T-helper 1 cell treated with Interleukin-12 subunit alpha and Interleukin-12 subunit beta and Interleukin-4 antibody, amounts not matched to agents 30 μg/mL and 1 μg/mL, for 36 hours (primary cell): ENCODE results near the gene EPB41L2.

Experiments
- H3K27ac Mint-ChIP-seq: one replicate; pipeline ENCODE4 v1.8.0; 2021; ENCODE audit warnings: mild to moderate bottlenecking, mixed read lengths
- H3K27me3 Mint-ChIP-seq: one replicate; pipeline ENCODE4 v1.8.0; 2021; ENCODE audit warnings: low read depth, mixed read lengths
- H3K36me3 Mint-ChIP-seq: one replicate; pipeline ENCODE4 v1.8.0; 2021; ENCODE audit warnings: low read depth, mixed read lengths
- H3K4me1 Mint-ChIP-seq: one replicate; pipeline ENCODE4 v1.8.0; 2021; ENCODE audit warnings: low read depth, mixed read lengths
- H3K4me3 Mint-ChIP-seq: one replicate; pipeline ENCODE4 v1.8.0; 2021; ENCODE audit warnings: mild to moderate bottlenecking, moderate library complexity, mixed read lengths
- H3K9me3 Mint-ChIP-seq: one replicate; pipeline ENCODE4 v1.8.0; 2021; ENCODE audit warnings: mixed read lengths

The EPB41L2 gene

DNA sequence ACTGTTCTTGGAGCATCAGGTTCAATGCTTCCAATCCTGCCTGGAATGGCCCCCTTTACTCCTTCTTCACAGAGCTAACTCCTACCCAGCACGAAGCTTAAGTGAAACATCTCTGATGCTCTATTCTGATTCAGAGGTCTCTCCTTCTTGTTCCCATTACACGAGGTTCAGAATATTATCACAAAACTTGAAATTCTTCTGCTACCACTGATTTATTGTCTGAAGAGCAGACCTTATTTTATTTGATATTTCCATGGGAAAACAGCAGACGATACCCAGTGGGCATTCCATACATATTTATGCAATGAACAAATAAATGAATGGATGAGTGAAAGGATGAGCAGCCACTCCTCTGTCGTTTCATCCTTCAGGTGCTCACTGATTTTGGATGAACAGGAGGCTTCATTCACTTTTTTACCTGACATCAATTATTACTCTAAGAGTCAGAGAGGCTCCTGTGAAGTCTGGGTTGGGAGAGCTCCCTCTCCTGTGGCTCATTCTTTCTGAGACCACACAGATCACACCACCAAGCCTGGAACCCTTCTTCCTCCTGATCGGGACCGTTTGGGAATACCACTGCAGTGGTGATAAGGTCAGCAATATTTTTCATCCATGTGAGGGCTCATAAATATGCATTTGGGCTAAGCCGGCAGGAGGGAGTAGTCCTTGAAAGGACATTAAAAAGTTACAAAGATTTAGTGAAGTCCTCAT lies 210.0 kb downstream of the EPB41L2 start:
- Mint-ChIP-seq H3K27ac (no peak overlapping the region), H3K9me3 (no peaks in the 10 kb centered on the region), H3K27me3 (no peaks in the 10 kb centered on the region), H3K4me1 (peaks cover 4% of the 10 kb centered on the region), H3K4me3 (no peak overlapping the region), H3K36me3 (no peaks in the 10 kb centered on the region)

DNA sequence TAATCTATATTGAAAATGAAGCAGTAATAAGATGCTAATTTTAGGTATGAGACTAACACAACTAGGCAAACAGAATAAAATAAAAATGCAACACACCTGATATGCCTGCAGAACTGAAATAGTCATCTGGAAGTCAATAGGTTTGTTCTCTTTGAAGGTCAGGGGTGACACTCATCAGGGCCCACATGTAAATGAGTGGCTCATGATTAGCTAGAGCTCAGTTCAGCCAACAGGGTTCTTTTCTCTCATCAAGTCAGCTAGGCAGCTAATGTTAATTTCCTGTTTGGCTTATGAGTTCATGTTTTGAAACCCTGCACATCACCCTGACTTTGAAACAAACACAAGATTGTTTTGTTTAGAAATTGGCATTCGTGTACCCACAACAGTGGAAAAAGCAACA lies 212.0 kb downstream of the EPB41L2 start:
- Mint-ChIP-seq H3K36me3 (no peaks in the 10 kb centered on the region), H3K4me1 (peaks cover 4% of the 10 kb centered on the region), H3K27me3 (no peaks in the 10 kb centered on the region), H3K9me3 (no peaks in the 10 kb centered on the region), H3K27ac (no peak overlapping the region), H3K4me3 (no peak overlapping the region)

DNA sequence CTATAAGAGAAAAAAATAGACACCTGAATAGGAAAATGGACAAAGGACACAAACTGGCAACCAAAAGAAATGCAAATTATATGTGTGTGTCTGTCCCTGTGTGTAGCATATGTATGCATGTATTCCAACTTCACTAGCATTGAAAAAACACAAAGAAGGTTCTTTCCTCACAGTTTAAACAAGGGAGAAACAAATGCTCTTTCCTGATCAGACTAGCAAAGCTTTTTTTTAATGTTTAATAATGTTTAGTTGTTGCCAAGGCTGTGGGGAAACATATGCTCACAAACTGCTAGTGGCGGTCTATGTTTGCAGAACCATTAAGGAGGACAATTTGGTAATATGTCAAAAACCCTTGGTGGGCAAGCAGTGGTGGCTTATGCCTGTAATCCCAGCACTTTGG lies 213.5 kb downstream of the EPB41L2 start:
- Mint-ChIP-seq H3K9me3 (no peaks in the 10 kb centered on the region), H3K27me3 (no peaks in the 10 kb centered on the region), H3K27ac (no peak overlapping the region), H3K4me3 (no peak overlapping the region), H3K4me1 (peaks cover 4% of the 10 kb centered on the region), H3K36me3 (no peaks in the 10 kb centered on the region)

DNA sequence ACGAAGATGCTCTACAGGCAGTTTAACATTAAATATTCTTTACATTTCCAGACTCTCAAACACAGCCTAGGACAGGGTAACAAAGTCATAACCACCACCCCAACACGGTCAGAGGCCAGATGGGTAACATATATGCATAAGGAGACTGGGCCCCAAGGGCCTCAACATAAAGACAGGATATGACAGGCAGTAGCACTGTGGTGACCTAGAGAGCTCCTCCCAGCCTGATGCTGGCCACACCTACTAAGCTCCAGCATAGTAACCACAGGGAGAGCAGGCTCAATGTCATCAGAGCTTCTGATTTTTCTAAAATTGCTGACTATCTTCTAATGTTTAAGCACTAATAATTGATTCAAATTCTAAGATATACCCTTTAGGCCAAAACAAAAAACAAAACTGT lies 214.1 kb downstream of the EPB41L2 start:
- Mint-ChIP-seq H3K27ac (no peak overlapping the region), H3K36me3 (no peaks in the 10 kb centered on the region), H3K27me3 (no peaks in the 10 kb centered on the region), H3K4me1 (peaks cover 4% of the 10 kb centered on the region), H3K9me3 (no peaks in the 10 kb centered on the region), H3K4me3 (no peak overlapping the region)

DNA sequence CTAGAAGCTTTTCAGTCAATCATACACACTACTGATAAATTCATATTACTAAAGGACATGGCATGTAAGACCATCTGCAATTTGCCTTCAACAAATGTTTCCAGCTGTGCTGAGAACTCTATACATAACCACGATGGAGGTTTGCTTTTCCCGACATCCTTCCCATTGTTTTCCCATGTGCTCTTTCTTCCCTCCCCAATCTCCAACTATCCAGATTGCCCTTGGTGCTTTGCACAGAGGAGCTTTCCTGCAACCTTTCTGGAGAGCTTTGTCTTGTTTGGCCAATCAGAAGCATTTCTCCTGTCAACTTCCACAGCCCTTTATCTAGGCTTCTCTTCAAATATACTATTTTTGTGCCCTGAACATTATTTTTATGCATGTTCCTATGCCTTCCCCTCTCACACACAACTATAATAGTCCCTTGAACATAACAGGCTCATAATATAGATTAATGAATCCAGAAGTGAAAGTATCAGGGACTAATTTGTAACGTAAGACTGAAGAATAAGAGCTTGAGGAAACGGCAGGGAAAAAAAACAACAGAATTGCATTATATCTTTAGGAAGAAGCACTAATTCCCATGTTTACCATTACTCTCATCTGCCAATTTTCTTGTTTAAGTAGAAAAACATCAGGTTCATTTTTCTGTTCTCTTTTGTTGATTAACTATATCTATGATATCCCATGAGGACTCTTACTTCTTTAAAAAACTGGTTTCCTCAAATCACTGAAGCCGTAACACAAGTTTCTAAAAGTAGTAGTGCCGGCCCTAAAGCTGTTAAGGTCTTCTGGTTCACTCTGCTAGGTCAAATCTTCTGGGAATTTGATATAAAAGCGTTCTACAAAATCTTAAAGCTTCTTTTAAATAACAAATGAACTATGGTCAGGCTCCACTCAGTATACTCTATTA lies 215.8 kb downstream of the EPB41L2 start:
- Mint-ChIP-seq H3K4me3 (no peak overlapping the region), H3K4me1 (peaks cover 8% of the 10 kb centered on the region), H3K9me3 (no peaks in the 10 kb centered on the region), H3K36me3 (no peaks in the 10 kb centered on the region), H3K27ac (no peak overlapping the region), H3K27me3 (no peaks in the 10 kb centered on the region)

DNA sequence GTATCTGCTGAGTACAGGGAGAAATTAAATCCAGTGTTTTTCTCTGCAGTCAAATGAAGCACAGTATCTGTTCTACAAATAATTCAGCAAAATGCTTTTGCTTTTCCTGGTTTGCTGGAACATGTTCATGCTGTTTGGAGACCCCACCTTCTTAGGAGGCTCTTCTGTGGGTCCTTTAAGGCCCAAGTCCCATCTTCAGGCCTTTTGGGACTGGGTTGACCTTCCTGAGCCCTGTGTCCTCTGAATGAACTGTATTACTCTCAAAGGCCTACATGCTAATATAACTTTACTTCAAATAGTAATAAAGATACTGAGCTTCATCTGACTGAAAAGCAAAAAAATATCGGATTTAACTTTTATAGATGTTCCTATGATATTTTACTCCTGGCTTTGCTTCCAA lies 216.5 kb downstream of the EPB41L2 start:
- Mint-ChIP-seq H3K9me3 (no peaks in the 10 kb centered on the region), H3K27ac (no peak overlapping the region), H3K27me3 (no peaks in the 10 kb centered on the region), H3K36me3 (no peaks in the 10 kb centered on the region), H3K4me1 (peaks cover 8% of the 10 kb centered on the region), H3K4me3 (no peak overlapping the region)

DNA sequence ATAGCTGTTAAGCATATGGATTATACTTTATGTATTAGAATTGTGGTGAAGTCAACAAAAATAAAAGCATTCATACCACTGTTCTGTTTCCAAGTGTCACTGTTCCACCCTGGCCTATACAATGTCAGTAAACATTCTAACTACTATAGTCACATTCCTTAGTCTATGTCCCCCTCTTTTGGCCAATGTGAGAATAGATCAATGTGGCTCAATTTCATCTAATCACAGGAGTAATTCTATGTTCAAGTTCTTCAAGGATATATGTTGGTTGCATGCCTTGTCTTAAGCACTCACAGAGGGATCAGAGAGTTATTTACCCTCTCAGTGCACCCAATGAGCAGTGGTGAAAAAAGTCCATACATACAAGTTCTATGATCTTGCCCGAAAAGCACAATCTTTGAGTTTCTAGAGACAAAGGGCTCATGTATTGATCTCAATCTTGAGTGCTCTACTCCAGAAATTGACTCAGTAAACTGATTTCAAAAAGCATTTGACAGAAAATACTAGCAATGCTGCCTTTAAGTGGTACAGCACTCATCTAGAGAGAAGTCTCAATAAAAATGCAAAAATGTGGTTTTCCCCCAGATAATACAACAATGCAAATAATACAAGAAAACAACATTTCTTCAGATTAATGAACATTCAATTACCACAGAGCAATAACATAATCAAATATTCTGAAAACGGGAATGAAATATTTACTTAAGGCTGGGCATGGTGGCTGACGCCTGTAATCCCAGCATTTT lies 219.3 kb downstream of the EPB41L2 start:
- peaks cover 8% of the 10 kb centered on the region for H3K4me1 Mint-ChIP-seq
- H3K27ac Mint-ChIP-seq, result peak overlapping the region; percentile 0
- H3K9me3 Mint-ChIP-seq, result no peaks in the 10 kb centered on the region
- H3K4me3 Mint-ChIP-seq, result no peak overlapping the region
- H3K27me3 Mint-ChIP-seq, result no peaks in the 10 kb centered on the region
- no peaks in the 10 kb centered on the region for H3K36me3 Mint-ChIP-seq

DNA sequence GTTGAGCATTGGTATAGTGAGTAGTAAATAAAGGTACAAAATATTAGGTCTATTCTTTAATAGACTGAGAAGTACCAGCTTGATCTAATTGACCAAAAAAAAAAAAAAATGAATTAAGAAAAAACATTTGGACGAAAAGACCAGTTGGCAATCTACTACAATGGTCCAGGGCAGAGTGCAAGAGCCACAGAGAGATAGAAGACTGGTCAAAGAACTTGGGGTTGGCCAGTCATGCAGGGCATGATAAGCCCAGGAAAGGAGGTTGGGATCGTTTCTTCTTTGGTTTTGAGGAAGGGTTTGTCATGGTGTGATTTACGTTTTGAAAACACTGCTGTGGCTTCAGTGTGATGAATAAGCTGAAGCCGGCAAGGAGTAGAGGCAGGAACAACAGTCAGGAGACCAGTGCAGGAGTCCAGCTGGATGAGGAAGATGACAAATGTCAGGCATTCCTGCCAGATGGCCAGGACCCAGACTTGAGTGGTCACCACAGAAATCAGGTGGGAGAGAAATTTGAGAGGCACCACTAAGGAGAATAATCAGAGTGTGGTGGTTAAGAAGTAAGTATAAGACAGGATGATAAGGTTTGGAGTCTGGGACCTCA lies 221.8 kb downstream of the EPB41L2 start:
- Mint-ChIP-seq H3K36me3 (no peaks in the 10 kb centered on the region), H3K27ac (no peak overlapping the region), H3K27me3 (no peaks in the 10 kb centered on the region), H3K9me3 (no peaks in the 10 kb centered on the region), H3K4me1 (peaks cover 6% of the 10 kb centered on the region), H3K4me3 (no peak overlapping the region)

DNA sequence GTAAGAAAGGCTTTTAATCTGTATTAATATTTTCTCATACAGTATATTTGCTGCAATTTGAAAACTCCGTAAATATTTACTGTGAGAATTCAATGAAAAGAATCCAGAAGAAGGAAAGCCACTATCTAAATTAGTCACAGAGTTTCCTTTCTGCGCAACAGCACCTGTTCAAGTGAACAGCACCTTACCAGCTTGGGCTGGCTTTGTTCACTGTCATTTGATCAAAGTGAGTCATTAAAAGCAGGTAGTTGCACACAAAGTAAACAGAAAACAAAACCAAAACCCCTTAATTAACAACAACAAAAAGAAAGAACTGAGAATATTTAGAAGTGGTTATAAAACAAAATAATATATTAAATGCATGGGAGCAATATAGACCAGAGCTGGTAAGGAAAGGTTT lies 223.0 kb downstream of the EPB41L2 start:
- Mint-ChIP-seq H3K9me3 (no peaks in the 10 kb centered on the region), H3K4me3 (no peak overlapping the region), H3K27me3 (no peaks in the 10 kb centered on the region), H3K4me1 (peaks cover 6% of the 10 kb centered on the region), H3K27ac (no peak overlapping the region), H3K36me3 (no peaks in the 10 kb centered on the region)

DNA sequence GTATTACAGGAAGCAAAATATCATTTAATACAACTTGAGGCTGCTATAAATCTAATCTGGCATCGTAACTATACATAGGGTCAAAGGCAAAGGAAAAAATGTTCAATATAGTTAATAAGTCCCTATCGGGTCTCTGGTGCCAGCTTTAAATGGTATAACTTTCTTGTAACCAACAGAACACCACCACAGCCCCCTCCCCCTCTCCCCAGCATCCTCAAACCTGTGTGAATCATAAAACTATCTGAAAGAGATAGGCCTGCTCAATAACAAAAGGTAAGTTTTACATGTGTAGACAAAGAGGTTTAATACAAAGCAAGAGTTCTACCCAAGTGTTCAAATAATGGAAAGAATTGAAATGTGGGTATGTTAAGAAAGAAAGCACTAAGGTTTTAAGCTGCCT lies 223.7 kb downstream of the EPB41L2 start:
- no peaks in the 10 kb centered on the region for H3K27me3 Mint-ChIP-seq
- no peaks in the 10 kb centered on the region for H3K9me3 Mint-ChIP-seq
- H3K36me3 Mint-ChIP-seq, result no peaks in the 10 kb centered on the region
- peaks cover 6% of the 10 kb centered on the region for H3K4me1 Mint-ChIP-seq
- no peak overlapping the region for H3K4me3 Mint-ChIP-seq
- no peak overlapping the region for H3K27ac Mint-ChIP-seq

DNA sequence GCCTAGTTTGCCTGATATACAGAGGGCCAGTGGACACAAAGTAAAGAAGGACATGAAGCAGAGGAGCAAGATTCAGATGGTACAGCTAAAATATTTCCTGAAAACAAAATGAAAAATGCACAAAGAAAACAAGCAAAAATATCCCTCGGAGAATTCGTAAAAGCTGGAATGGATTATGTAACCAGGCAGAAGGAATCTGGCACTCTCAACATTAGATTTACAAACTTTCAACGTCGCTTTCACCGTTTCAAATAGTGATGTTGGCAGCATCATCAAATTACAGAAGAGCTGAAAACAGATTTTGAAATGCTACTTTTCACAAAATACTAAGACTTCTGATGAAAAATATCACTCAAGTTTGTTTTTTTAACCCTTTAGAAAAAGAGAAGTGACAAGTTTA lies 224.1 kb downstream of the EPB41L2 start:
- no peak overlapping the region for H3K27ac Mint-ChIP-seq
- H3K9me3 Mint-ChIP-seq, result no peaks in the 10 kb centered on the region
- H3K27me3 Mint-ChIP-seq, result no peaks in the 10 kb centered on the region
- H3K36me3 Mint-ChIP-seq, result no peaks in the 10 kb centered on the region
- H3K4me3 Mint-ChIP-seq, result no peak overlapping the region
- peaks cover 6% of the 10 kb centered on the region for H3K4me1 Mint-ChIP-seq

DNA sequence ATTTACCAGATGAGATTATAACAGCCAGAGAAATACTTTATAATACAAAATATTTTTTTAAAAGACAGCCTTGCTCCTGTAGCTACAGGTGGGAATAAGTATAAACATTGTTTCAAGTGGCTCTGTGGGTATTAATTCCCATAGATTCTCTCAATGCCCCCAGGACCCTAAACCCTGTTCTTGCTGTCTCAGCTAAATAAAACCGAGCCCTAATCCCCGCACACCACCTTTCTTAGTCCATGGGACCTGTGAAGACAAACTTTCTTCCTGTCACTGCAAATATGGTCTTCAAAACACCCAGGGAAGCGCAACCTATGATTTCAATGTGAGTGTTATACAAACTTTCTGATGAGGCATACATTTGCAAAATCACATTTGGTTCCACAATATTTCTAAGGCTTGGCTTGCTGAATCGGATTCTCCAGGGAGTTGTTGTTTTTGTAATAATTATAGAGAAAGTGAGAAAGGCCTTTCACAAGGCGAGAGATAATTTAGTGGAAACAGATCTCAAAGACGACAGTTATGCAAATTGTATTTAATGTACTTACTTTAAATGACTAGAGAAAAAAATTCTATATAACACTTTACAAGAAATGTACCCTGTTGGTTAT lies 224.7 kb downstream of the EPB41L2 start:
- Mint-ChIP-seq H3K4me1 (peaks cover 3% of the 10 kb centered on the region), H3K4me3 (no peak overlapping the region), H3K9me3 (no peaks in the 10 kb centered on the region), H3K36me3 (no peaks in the 10 kb centered on the region), H3K27me3 (no peaks in the 10 kb centered on the region), H3K27ac (no peak overlapping the region)

DNA sequence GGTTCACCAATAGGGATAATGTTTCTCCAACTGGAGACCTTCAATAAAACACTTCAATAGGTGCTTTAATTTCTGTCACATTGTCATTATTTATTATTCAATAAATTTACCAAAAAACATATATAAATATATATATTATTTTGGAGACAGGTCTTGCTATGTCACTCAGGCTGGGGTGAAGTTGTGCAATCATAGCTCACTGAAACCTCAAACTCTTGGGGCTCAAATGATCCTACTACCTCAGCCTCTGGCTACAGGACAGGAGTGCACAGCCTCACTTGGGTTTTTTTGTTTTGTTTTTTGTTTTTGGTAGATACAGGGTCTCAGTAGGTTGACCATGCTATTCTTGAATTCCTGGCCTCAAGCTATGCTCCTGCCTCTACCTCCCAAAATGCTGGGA lies 226.0 kb downstream of the EPB41L2 start:
- no peak overlapping the region for H3K27ac Mint-ChIP-seq
- H3K36me3 Mint-ChIP-seq, result no peaks in the 10 kb centered on the region
- no peaks in the 10 kb centered on the region for H3K27me3 Mint-ChIP-seq
- peaks cover 2% of the 10 kb centered on the region for H3K4me1 Mint-ChIP-seq
- H3K9me3 Mint-ChIP-seq, result no peaks in the 10 kb centered on the region
- H3K4me3 Mint-ChIP-seq, result no peak overlapping the region

DNA sequence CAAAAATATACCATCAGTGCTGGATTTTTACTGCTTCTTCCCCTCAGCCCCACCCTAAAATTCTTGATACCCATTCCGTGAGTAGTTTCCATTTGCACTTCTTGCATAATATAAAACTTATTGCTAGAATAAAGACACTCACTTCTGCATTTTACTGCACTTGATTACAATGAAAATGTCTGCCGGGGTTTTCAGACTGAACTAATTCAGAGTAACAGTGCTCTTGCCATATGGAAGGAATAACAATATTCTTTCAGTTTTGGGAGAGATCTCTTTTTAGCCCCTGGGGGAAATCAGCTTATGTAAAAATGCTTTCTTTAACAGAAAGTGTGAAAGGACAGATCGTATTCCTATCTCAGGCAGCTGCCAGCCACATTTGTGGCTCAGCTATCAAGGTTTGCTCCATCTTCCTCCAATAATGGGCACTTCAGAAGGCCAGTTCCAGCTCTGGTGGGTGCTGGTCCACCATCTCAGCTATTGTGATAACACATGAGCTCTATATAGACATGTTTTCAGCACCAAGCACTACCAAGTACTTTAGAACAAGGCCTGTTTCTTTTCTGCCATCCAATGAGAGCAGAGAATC lies 226.9 kb downstream of the EPB41L2 start:
- H3K4me3 Mint-ChIP-seq, result no peak overlapping the region
- no peaks in the 10 kb centered on the region for H3K27me3 Mint-ChIP-seq
- no peak overlapping the region for H3K27ac Mint-ChIP-seq
- no peaks in the 10 kb centered on the region for H3K36me3 Mint-ChIP-seq
- H3K9me3 Mint-ChIP-seq, result no peaks in the 10 kb centered on the region
- H3K4me1 Mint-ChIP-seq, result peaks cover 2% of the 10 kb centered on the region
